GM12864 (cell line): ENCODE data around the gene E2F1.

Experiments used
- DNase-seq: peaks from one replicate; pipeline ENCODE4 v3.0.0-alpha.2; 2011; ENCODE audit warnings: low read depth
- H3K4me3 ChIP-seq: 2 replicates; pipeline ENCODE4 v1.5.1; 2011; ENCODE audit warnings: mild to moderate bottlenecking, low read depth, low read length, control low read depth
- CTCF ChIP-seq: IDR thresholded peaks from 2 replicates; pipeline ENCODE4 v1.5.1; 2011; ENCODE audit warnings: low read depth, mild to moderate bottlenecking, moderate library complexity, low read length, control low read depth, inconsistent platforms; ENCODE audit errors: missing control alignments

Gene E2F1

GRCh38 chr20:33679758-33680485 is 6.3 kb downstream of the E2F1 start:
- H3K4me3 ChIP-seq = no peak overlapping the region
- no peak for TF ChIP-seq CTCF
- DNase-seq = peak; percentile 65

DNA sequence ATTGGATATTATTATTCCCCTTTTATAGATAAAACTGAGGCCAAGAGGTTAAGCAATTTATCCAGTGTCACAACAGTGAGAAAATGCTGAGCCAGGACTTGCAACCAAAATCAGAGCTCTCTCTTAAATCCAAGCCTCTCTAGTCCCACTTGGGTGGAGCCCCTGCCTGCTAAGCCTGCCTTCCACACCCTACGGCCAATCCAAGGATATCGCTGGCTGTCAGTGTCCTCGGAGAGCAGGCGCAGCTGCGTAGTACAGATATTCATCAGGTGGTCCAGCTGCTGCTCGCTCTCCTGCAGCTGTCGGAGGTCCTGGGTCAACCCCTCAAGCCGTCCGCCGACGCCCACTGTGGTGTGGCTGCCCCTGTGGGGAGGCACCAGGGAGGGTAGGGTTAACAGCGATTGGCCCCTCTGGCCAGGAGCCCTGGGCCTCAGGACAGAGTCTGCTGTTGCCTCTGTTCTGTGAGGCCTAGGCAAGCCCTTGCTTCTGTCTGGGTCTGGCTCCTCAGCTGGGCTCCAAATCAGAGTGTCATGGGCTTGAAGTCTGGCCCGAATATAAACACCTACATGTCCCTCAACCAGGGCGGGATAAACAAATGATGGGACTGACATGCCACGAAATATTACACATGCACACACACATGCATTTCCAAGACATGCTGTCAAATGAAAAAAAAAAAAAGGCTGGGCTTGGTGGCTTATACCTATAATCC is 8.0 kb downstream of the E2F1 start:
- no peak overlapping the region for H3K4me3 ChIP-seq
- TF ChIP-seq CTCF = no peak
- DNase-seq = no peak

- no peak for TF ChIP-seq CTCF
- no peak for DNase-seq
- H3K4me3 ChIP-seq = no peak overlapping the region
These were observed 9.2 kb downstream of the E2F1 start for GRCh38 chr20:33676652-33677645.

DNA sequence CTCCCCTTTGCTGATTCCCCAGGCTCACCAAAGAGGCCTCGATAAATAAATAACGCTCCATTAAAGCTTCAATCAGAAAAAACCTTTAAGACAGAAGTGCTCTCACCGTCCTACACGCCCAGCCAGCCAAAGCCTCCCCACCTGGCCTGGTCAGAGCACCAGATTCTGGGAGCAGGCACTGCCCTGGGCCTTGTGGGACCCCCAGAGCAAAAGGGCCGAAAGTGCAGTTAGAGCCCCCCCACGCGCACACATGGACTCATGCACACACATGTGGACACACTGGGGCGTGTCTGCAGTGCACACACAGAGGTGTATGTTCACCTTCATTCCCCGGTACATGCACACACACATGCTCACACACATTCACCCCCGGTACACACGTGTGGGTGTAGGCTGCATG is 10.1 kb downstream of the E2F1 start:
- no peak for DNase-seq
- TF ChIP-seq CTCF = no peak
- no peak overlapping the region for H3K4me3 ChIP-seq

DNA sequence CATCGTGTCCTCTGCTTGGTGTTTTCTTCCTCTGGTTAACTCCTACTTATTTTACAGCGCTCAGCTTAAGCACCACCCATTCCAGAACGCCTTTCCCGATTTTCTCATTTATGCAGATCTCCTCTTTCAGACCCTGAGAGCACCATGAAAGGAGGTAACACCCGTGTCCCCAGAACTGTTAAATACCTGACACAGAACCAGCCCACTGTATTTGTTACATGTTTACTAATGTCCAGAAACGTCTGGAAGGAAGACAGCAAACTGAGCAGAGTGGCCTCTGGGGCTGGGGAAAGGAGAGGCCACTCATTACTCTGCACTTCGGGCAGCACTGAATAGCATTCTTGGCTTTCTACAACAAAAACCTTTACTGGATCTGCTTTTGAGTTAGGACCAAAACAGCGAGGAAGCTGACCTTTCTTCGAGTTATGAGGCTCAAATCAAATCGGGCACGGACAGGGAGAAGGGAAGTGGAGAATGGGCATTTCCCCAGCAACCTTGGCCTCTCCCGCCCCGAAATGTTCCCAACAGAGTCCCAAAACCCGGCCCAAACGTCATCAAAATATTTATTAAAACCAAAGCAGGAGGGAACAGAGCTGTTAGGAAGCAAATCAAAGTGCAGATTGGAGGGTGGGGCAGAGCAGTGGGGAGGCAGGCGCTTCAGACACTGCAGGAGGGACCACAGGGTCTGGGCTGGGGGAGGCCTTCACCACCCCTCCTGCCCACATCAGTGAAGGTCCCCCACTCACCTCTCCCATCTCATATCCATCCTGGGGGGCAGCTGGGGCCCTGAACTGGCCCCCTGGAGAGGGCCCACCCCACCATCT is 10.8 kb downstream of the E2F1 start:
- no peak overlapping the region for H3K4me3 ChIP-seq
- DNase-seq = no peak

More for the DNA sequence above, 10.8 kb downstream of the E2F1 start:
- TF ChIP-seq CTCF = no peak
